CD4-positive, alpha-beta T cell (primary cell): ENCODE data around the gene ESYT2. TPM values are rescaled to one million over a fixed set of nuclear protein-coding genes. Genes with fewer than 3 reads are reported as not detected.

Experiments used
- ATAC-seq: fragments of 200-7000 bp; cut with Tn5 transposase; one replicate; pipeline ENCODE4 v1.10.0; 2022; ENCODE audit warnings: mild to moderate bottlenecking; ENCODE audit not compliant: poor library complexity
- CTCF ChIA-PET: fragments of 350-600 bp; sonication (Branson Sonifier 250); formaldehyde crosslinking; loops from one replicate; lab custom pipeline; 2021; ENCODE audit warnings: antibody characterized with exemption, inconsistent platforms; lab: Charles Lee
- POLR2A ChIA-PET: fragments of 350-600 bp; sonication (Branson Sonifier 250); formaldehyde crosslinking; loops from one replicate; lab custom pipeline; 2021; ENCODE audit warnings: antibody characterized with exemption, inconsistent platforms; lab: Charles Lee
- DNase-seq, 14 experiments: peaks; one replicate each; pipeline ENCODE4 v3.0.0-alpha.2; 2013 to 2020; ENCODE audit warnings: mixed read lengths in 2 of 14
- H3K27ac ChIP-seq, 2 donors: one replicate each; pipeline versions ENCODE4 v1.5.1 to v1.7.0; 2013; ENCODE audit warnings: low read length in 2 of 2, low read depth in 1 of 2, mild to moderate bottlenecking in 1 of 2
- H3K27me3 ChIP-seq, 2 experiments: 1 replicate in 1 of 2; 2 replicates in 1 of 2; pipeline versions ENCODE4 v1.6.1 to v1.7.0; 2013; ENCODE audit warnings: low read length in 2 of 2, control low read depth in 1 of 2, mild to moderate bottlenecking in 1 of 2, moderate library complexity in 1 of 2; ENCODE audit not compliant: insufficient read depth in 2 of 2, control insufficient read depth in 1 of 2
- H3K36me3 ChIP-seq: one replicate; pipeline ENCODE4 v1.6.1; 2013; ENCODE audit warnings: low read length, control low read depth; ENCODE audit not compliant: insufficient read depth
- H3K4me1 ChIP-seq: one replicate; pipeline ENCODE4 v1.6.1; 2013; ENCODE audit warnings: low read length, control low read depth; ENCODE audit not compliant: insufficient read depth
- H3K4me3 ChIP-seq: one replicate; pipeline ENCODE4 v1.5.1; 2013; ENCODE audit warnings: mild to moderate bottlenecking, low read length, moderate library complexity
- H3K9me3 ChIP-seq, 2 experiments: 1 replicate in 1 of 2; 2 replicates in 1 of 2; pipeline versions ENCODE4 v1.6.1 to v1.7.0; 2013; ENCODE audit warnings: low read length in 2 of 2, mild to moderate bottlenecking in 2 of 2, control low read depth in 1 of 2, moderate library complexity in 1 of 2; ENCODE audit not compliant: control insufficient read depth in 1 of 2, insufficient read depth in 1 of 2
- H3K27ac Mint-ChIP-seq: one replicate; pipeline ENCODE4 v1.8.0; 2020; ENCODE audit warnings: mixed read lengths
- H3K27me3 Mint-ChIP-seq: one replicate; pipeline ENCODE4 v1.8.0; 2021; ENCODE audit warnings: mixed read lengths
- H3K36me3 Mint-ChIP-seq: one replicate; pipeline ENCODE4 v1.8.0; 2021; ENCODE audit warnings: low read depth, mixed read lengths
- H3K4me1 Mint-ChIP-seq: one replicate; pipeline ENCODE4 v1.8.0; 2021; ENCODE audit warnings: low read depth, mixed read lengths
- H3K4me3 Mint-ChIP-seq: one replicate; pipeline ENCODE4 v1.8.0; 2020; ENCODE audit warnings: mild to moderate bottlenecking, mixed read lengths
- H3K9me3 Mint-ChIP-seq: one replicate; pipeline ENCODE4 v1.8.0; 2020; ENCODE audit warnings: mixed read lengths
- intact Hi-C, 2 experiments: fragments of 100-400 bp; cut with DNase I in 1 of 2; cut with micrococcal nuclease in 1 of 2; formaldehyde crosslinking; loops; one replicate each; pipeline versions ENCODE4 v1.15.1 to v1.9.0; 2023 to 2025; cut with DNase I, micrococcal nuclease
- total RNA-seq, 174 experiments: library from RNA in 2 of 174; stranded (reverse) in 2 of 174; gene quantifications; one replicate each; pipeline ENCODE4 v1.2.3 and lab custom pipeline; 2021 to 2026
- TF ChIP-seq, protein P1 (sequence below): fragments of 200-600 bp; IDR thresholded peaks from one replicate; pipeline ENCODE4 v1.8.0; 2022; ENCODE audit warnings: antibody characterized with exemption, mild to moderate bottlenecking

ESYT2 gene
- total RNA-seq, 2 experiments from 2014 or later = 106 to 112 TPM

DNA sequence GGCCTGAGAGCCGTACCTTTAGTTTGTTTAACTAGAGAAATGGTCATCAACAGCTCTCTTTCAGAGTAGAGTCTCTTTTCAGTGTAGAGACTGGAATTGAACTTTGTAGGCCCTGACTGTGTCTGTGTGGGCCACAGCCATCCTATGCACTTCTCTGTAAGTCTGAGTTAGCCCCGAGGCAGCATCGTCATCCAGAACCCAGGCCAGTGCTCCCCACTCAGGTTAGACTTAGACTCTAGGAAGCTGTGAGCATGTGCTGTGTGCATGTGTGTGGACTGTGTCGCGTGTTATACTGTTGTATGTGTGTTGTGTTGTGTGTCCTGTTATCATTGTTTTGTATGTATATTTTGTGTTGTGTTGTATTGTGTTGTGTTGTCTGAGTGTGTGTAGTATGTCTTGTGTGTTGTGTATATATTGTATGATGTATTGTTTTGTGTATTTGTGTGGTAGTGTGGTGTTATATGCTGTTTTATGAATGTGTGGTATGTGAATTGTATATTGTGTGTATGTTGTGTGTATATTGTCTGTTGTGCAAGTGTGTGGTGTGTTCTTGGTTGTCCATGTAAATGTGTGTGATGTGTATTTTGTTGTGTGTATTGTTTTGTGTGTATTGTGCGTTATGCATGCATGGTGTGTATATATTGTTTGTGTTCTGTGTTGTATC lies 106.6 kb downstream of the ESYT2 start:
- ATAC-seq = no peak
- DNase-seq = no peak
- no peaks in the 10 kb centered on the region for H3K36me3 ChIP-seq
- peaks cover 2% of the 10 kb centered on the region for H3K9me3 Mint-ChIP-seq
- intact Hi-C loops = no loop called here
- H3K9me3 ChIP-seq = peaks cover 0 to 13% of the 10 kb centered on the region in 2 experiments
- peaks cover 3% of the 10 kb centered on the region for H3K27me3 Mint-ChIP-seq
- H3K4me3 ChIP-seq = no peak overlapping the region
- H3K4me3 Mint-ChIP-seq = no peak overlapping the region
- H3K4me1 ChIP-seq = no peaks in the 10 kb centered on the region
- TF ChIP-seq, protein P1, sequence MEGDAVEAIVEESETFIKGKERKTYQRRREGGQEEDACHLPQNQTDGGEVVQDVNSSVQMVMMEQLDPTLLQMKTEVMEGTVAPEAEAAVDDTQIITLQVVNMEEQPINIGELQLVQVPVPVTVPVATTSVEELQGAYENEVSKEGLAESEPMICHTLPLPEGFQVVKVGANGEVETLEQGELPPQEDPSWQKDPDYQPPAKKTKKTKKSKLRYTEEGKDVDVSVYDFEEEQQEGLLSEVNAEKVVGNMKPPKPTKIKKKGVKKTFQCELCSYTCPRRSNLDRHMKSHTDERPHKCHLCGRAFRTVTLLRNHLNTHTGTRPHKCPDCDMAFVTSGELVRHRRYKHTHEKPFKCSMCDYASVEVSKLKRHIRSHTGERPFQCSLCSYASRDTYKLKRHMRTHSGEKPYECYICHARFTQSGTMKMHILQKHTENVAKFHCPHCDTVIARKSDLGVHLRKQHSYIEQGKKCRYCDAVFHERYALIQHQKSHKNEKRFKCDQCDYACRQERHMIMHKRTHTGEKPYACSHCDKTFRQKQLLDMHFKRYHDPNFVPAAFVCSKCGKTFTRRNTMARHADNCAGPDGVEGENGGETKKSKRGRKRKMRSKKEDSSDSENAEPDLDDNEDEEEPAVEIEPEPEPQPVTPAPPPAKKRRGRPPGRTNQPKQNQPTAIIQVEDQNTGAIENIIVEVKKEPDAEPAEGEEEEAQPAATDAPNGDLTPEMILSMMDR = no peak
- no peaks in the 10 kb centered on the region for H3K4me1 Mint-ChIP-seq
- ChIA-PET POLR2A (no interaction called here), CTCF (no interaction called here)
- no peaks in the 10 kb centered on the region for H3K27me3 ChIP-seq
- H3K27ac ChIP-seq = no peak overlapping the region
- no peak overlapping the region for H3K27ac Mint-ChIP-seq
- no peaks in the 10 kb centered on the region for H3K36me3 Mint-ChIP-seq

DNA sequence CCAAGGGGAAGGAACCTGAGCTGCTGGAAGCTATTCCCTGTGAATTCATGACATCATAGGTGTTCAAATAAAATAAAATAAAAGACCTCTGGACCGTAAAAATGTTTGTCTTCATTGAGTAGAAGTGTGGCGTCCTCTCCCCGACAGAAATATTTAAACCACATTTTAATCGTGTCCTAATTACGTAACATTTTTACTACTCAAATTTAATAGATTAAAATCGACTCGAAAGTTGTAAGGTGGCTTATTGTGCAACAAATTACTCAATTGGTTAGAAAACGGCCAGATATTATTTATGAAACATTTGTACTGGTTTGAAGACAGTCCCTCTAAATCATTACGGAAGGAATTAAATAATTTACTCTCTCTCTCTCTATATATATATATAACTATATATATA lies 109.2 kb downstream of the ESYT2 start:
- CTCF ChIA-PET = no interaction called here
- no peak overlapping the region for H3K4me3 Mint-ChIP-seq
- peaks cover 0 to 4% of the 10 kb centered on the region in 2 experiments for H3K9me3 ChIP-seq
- H3K36me3 ChIP-seq = no peaks in the 10 kb centered on the region
- H3K27ac ChIP-seq = no peak overlapping the region
- intact Hi-C loops = no loop called here
- DNase-seq (no peak), ATAC-seq (no peak)
- no peaks in the 10 kb centered on the region for H3K4me1 Mint-ChIP-seq
- no peak overlapping the region for H3K27ac Mint-ChIP-seq
- H3K9me3 Mint-ChIP-seq = peaks cover 2% of the 10 kb centered on the region
- H3K27me3 Mint-ChIP-seq = peaks cover 4% of the 10 kb centered on the region
- H3K36me3 Mint-ChIP-seq = no peaks in the 10 kb centered on the region
- TF ChIP-seq, protein P1 = no peak
- POLR2A ChIA-PET = interaction anchor here (1.5 kb wide), 1 partner anchor 15 kb away, joined by 5 read pairs; the partner anchor contains the start of gene NCAPG2
- H3K4me1 ChIP-seq = no peaks in the 10 kb centered on the region
- H3K4me3 ChIP-seq = no peak overlapping the region
- H3K27me3 ChIP-seq = no peaks in the 10 kb centered on the region

DNA sequence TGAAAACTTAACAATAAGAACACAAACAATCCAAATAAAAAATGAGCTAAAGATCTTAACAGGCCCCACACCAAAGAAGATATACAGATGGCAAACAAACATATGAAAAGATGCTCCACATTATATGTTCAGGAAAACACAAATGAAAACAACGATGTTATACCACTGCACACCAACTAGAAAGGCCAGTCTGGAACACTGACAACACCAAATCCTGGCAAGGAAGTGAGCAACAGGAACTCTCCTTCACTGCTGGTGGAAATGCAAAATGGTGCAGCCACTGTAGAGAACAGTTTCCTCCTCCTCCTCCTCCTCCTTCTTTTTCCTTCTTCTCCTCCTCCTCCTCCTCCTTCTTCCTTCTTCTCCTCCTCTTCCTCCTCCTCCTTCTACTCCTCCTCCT lies 112.5 kb downstream of the ESYT2 start:
- Histone ChIP-seq H3K27me3 (no peaks in the 10 kb centered on the region), H3K4me3 (no peak overlapping the region), H3K36me3 (no peaks in the 10 kb centered on the region), H3K27ac (no peak overlapping the region), H3K9me3 (peaks cover 0 to 14% of the 10 kb centered on the region in 2 experiments), H3K4me1 (peaks cover 10% of the 10 kb centered on the region)
- intact Hi-C loops = no loop called here
- POLR2A ChIA-PET = no interaction called here
- Mint-ChIP-seq H3K4me1 (peaks cover 5% of the 10 kb centered on the region), H3K9me3 (no peaks in the 10 kb centered on the region), H3K27ac (no peak overlapping the region), H3K4me3 (no peak overlapping the region), H3K36me3 (no peaks in the 10 kb centered on the region), H3K27me3 (peaks cover 7% of the 10 kb centered on the region)
- TF ChIP-seq, protein P1 = no peak
- DNase-seq (no peak), ATAC-seq (no peak)
- CTCF ChIA-PET = no interaction called here
